Ishikawa (cell line): Measurements from ENCODE around the gene PSMB11.

Experiments
- CEBPB ChIP-seq: IDR thresholded peaks from 2 replicates; pipeline ENCODE4 v1.6.1; 2012
- CREB1 ChIP-seq: IDR thresholded peaks from 2 replicates; pipeline ENCODE4 v1.6.1; 2012; ENCODE audit warnings: low read depth
- EGR1 ChIP-seq: IDR thresholded peaks from 2 replicates; pipeline ENCODE4 v1.6.1; 2012
- EP300 ChIP-seq: IDR thresholded peaks from 2 replicates; pipeline ENCODE4 v1.6.1; 2012; ENCODE audit warnings: borderline replicate concordance
- MAX ChIP-seq: IDR thresholded peaks from 2 replicates; pipeline ENCODE4 v1.6.1; 2012
- NFIC ChIP-seq: IDR thresholded peaks from 2 replicates; pipeline ENCODE4 v1.6.1; 2012
- REST ChIP-seq: IDR thresholded peaks from 2 replicates; pipeline ENCODE4 v1.6.1; 2012; ENCODE audit warnings: low read depth, mild to moderate bottlenecking
- TAF1 ChIP-seq: IDR thresholded peaks from 2 replicates; pipeline ENCODE4 v1.6.1; 2012; ENCODE audit warnings: low read depth, mild to moderate bottlenecking
- YY1 ChIP-seq: IDR thresholded peaks from 2 replicates; pipeline ENCODE4 v1.6.1; 2012; ENCODE audit warnings: low read depth
- ZBTB7A ChIP-seq: IDR thresholded peaks from 2 replicates; pipeline ENCODE4 v1.6.1; 2012; ENCODE audit warnings: low read depth

- TF ChIP-seq ZBTB7A, result no peak
- no peak for TF ChIP-seq EP300
- TF ChIP-seq TAF1, result no peak
- no peak for TF ChIP-seq NFIC
- no peak for TF ChIP-seq REST
- TF ChIP-seq MAX, result no peak
- no peak for TF ChIP-seq EGR1
- no peak for TF ChIP-seq CREB1
- no peak for TF ChIP-seq YY1
- TF ChIP-seq CEBPB, result no peak
Observed at GRCh38 chr14:23033801-23034497, 8.1 kb upstream of the PSMB11 start.
